WTC11 (cell line): ENCODE results near the gene TMEM255A. TPM values are rescaled to one million over a fixed set of nuclear protein-coding genes. Genes with fewer than 3 reads are reported as not detected.

Experiments used
- ATAC-seq: fragments of 200-7000 bp; cut with Tn5 transposase; 2 replicates; pipeline ENCODE4 v1.10.0; 2021; ENCODE audit warnings: mild to moderate bottlenecking, moderate library complexity
- Bru-seq: library from RNA; stranded (reverse); fragments of 400-500 nt; gene quantifications from one replicate; lab custom pipeline; 2021; lab: Mats Ljungman, UMichigan
- CTCF ChIA-PET: fragments of 300-600 bp; sonication (Branson Sonifier 250); formaldehyde crosslinking; loops from one replicate; lab custom pipeline; 2021; ENCODE audit warnings: antibody characterized with exemption; lab: Charles Lee
- POLR2A ChIA-PET: fragments of 350-600 bp; sonication (Branson Sonifier 250); formaldehyde crosslinking; loops from one replicate; lab custom pipeline; 2021; ENCODE audit warnings: antibody characterized with exemption; lab: Charles Lee
- DNase-seq: peaks from one replicate; pipeline ENCODE4 v3.0.0; 2021; ENCODE audit warnings: low spot score
- H3K27ac Mint-ChIP-seq: 2 replicates; pipeline ENCODE4 v1.8.0; 2021; ENCODE audit warnings: mixed read lengths
- H3K27me3 Mint-ChIP-seq: 2 replicates; pipeline ENCODE4 v1.8.0; 2021; ENCODE audit warnings: low read depth, mild to moderate bottlenecking, moderate library complexity, mixed read lengths
- H3K36me3 Mint-ChIP-seq: 2 replicates; pipeline ENCODE4 v1.8.0; 2021; ENCODE audit warnings: mixed read lengths
- H3K4me1 Mint-ChIP-seq: 2 replicates; pipeline ENCODE4 v1.8.0; 2022; ENCODE audit warnings: mixed read lengths
- H3K4me3 Mint-ChIP-seq: 2 replicates; pipeline ENCODE4 v1.8.0; 2021; ENCODE audit warnings: mild to moderate bottlenecking, moderate library complexity, mixed read lengths
- H3K9me3 Mint-ChIP-seq: 2 replicates; pipeline ENCODE4 v1.8.0; 2021; ENCODE audit warnings: mixed read lengths
- ARID4B ChIP-seq: sonication (generic); formaldehyde crosslinking; IDR thresholded peaks from 2 replicates; pipeline ENCODE4 v1.8.0; 2023; ENCODE audit warnings: missing genetic modification reagents, mild to moderate bottlenecking, borderline replicate concordance
- ATF6 ChIP-seq: sonication (generic); formaldehyde crosslinking; IDR thresholded peaks from 2 replicates; pipeline ENCODE4 v1.8.1; 2023; ENCODE audit warnings: mild to moderate bottlenecking, missing genetic modification reagents
- ELF4 ChIP-seq: sonication (generic); formaldehyde crosslinking; IDR thresholded peaks from 2 replicates; pipeline ENCODE4 v1.8.1; 2022; ENCODE audit warnings: low read depth, mild to moderate bottlenecking, moderate library complexity, missing genetic modification reagents
- EMX1 ChIP-seq: fragments of 250-450 bp; sonication (Bioruptor Pico); IDR thresholded peaks from 2 replicates; pipeline ENCODE4 v1.8.0; 2021; ENCODE audit warnings: mild to moderate bottlenecking
- ETV6 ChIP-seq: sonication (generic); formaldehyde crosslinking; IDR thresholded peaks from 2 replicates; pipeline ENCODE4 v1.8.1; 2022; ENCODE audit warnings: mild to moderate bottlenecking, missing genetic modification reagents
- FOXJ3 ChIP-seq: sonication (generic); formaldehyde crosslinking; IDR thresholded peaks from 2 replicates; pipeline ENCODE4 v1.9.0; 2021; ENCODE audit warnings: missing genetic modification reagents, mild to moderate bottlenecking, borderline replicate concordance
- FOXP4 ChIP-seq: sonication (generic); formaldehyde crosslinking; IDR thresholded peaks from 2 replicates; pipeline ENCODE4 v1.8.0; 2022; ENCODE audit warnings: mild to moderate bottlenecking, missing genetic modification reagents
- GRHL2 ChIP-seq: fragments of 250-450 bp; sonication (Bioruptor Pico); IDR thresholded peaks from 2 replicates; pipeline ENCODE4 v1.8.0; 2022; ENCODE audit warnings: mild to moderate bottlenecking, moderate library complexity; ENCODE audit not compliant: insufficient replicate concordance, severe bottlenecking
- NR3C1 ChIP-seq: sonication (generic); formaldehyde crosslinking; conservative IDR thresholded peaks from 2 replicates; pipeline ENCODE4 v1.8.1; 2023; ENCODE audit warnings: low read depth, mild to moderate bottlenecking, missing genetic modification reagents
- OVOL2 ChIP-seq: fragments of 250-450 bp; sonication (Bioruptor Pico); IDR thresholded peaks from 2 replicates; pipeline ENCODE4 v1.9.0; 2021; ENCODE audit warnings: mild to moderate bottlenecking, borderline replicate concordance
- RELA ChIP-seq: sonication (generic); formaldehyde crosslinking; IDR thresholded peaks from 2 replicates; pipeline ENCODE4 v1.8.1; 2022; ENCODE audit warnings: missing genetic modification reagents, mild to moderate bottlenecking, borderline replicate concordance
- ZMAT4 ChIP-seq: fragments of 250-450 bp; sonication (Bioruptor Pico); IDR thresholded peaks from 2 replicates; pipeline ENCODE4 v1.9.0; 2021; ENCODE audit warnings: mild to moderate bottlenecking
- ZNF138 ChIP-seq: sonication (generic); formaldehyde crosslinking; conservative IDR thresholded peaks from 2 replicates; pipeline ENCODE4 v1.8.1; 2022; ENCODE audit warnings: mild to moderate bottlenecking, moderate library complexity, missing genetic modification reagents
- ZNF232 ChIP-seq: sonication (generic); formaldehyde crosslinking; IDR thresholded peaks from 2 replicates; pipeline ENCODE4 v1.8.0; 2022; ENCODE audit warnings: mild to moderate bottlenecking, missing genetic modification reagents
- long read RNA-seq, 3 experiments: library from RNA in 1 of 3; library from capped mRNA in 1 of 3; library from polyadenylated mRNA in 1 of 3; unstranded in 2 of 3; stranded (forward) in 1 of 3; transcript quantifications; one replicate each; pipeline ENCODE4 v2.0.0, GENCODE V29; 2021
- total RNA-seq: library from RNA; stranded (reverse); gene quantifications from 3 replicates; pipeline ENCODE4 v1.2.3, GENCODE V29; 2021

TMEM255A gene
- total RNA-seq = 0.41 to 0.69 TPM (median 0.61 TPM) in 3 replicates
- percentile 16 among the genes with signal in this experiment for Bru-seq, nascent RNA
- long read RNA-seq, experiment 1 = 0 reads
- long read RNA-seq, experiment 2, partial matches to known transcripts = 0 of 1 reads
- long read RNA-seq, experiment 2, other reads (novel, unspliced or antisense) = 0 of 1 reads
- long read RNA-seq, experiment 3 = 0 reads

GRCh38 chrX:120310861-120311726 is at the start of gene TMEM255A:
TSS of gene TMEM255A (minus strand) at chrX:120311461. CDS start at chrX:120311309, 152 bp downstream.
- CTCF ChIA-PET = interaction anchor here (1.3 to 3.6 kb wide), 6 partner anchors 8 to 289 kb away, joined by 3 to 38 read pairs (median 6); partner anchors contain the start of gene ZBTB33

GRCh38 chrX:120358737-120359456 is 47.6 kb upstream of the TMEM255A start:
- peaks cover 7% of the 10 kb centered on the region for H3K4me1 Mint-ChIP-seq
- no peaks in the 10 kb centered on the region for H3K9me3 Mint-ChIP-seq
- TF ChIP-seq ZMAT4 = no peak
- no peak for TF ChIP-seq GRHL2
- TF ChIP-seq ATF6 (CRISPR knock-in tag) = no peak
- TF ChIP-seq ZNF232 (CRISPR knock-in tag) = no peak
- TF ChIP-seq RELA (CRISPR knock-in tag) = no peak
- TF ChIP-seq ELF4 (CRISPR knock-in tag) = no peak
- no peak for TF ChIP-seq FOXJ3 (CRISPR knock-in tag)
- TF ChIP-seq OVOL2 = no peak
- TF ChIP-seq EMX1 (CRISPR knock-in tag) = no peak
- no peak for TF ChIP-seq NR3C1 (CRISPR knock-in tag)
- no peak for ATAC-seq
- no peak overlapping the region for H3K27ac Mint-ChIP-seq
- peaks cover 3% of the 10 kb centered on the region; the same call in 1 of the 2 replicates for H3K27me3 Mint-ChIP-seq
- H3K36me3 Mint-ChIP-seq = no peaks in the 10 kb centered on the region
- H3K4me3 Mint-ChIP-seq = no peak overlapping the region
- CTCF ChIA-PET = no interaction called here
- POLR2A ChIA-PET = interaction anchor here (0.5 kb wide), 1 partner anchor 122 kb away, joined by 6 read pairs; no protein-coding TSS in a partner anchor
- no peak for DNase-seq

More at GRCh38 chrX:120310861-120311726, at the start of gene TMEM255A:
- peak; percentile 25 for DNase-seq
- no peaks in the 10 kb centered on the region for H3K9me3 Mint-ChIP-seq
- H3K27ac Mint-ChIP-seq = no peak within 1 kb of the TSS
- H3K4me3 Mint-ChIP-seq = peak within 1 kb of the TSS; percentile 74
- TF ChIP-seq ETV6 (CRISPR knock-in tag) (0 out of 2 replicates have a peak, but pooled peaks have one; percentile 29), ZNF138 (no peak), FOXP4 (0 out of 2 replicates have a peak, but pooled peaks have one; percentile 37)
- peaks cover 94% of the 10 kb centered on the region for H3K27me3 Mint-ChIP-seq
- H3K4me1 Mint-ChIP-seq = peaks cover 35% of the 10 kb centered on the region
- no peaks in the 10 kb centered on the region for H3K36me3 Mint-ChIP-seq
- peak; percentile 23 for ATAC-seq
- POLR2A ChIA-PET = interaction anchor here (1.1 kb wide), 1 partner anchor 61 kb away, joined by 3 read pairs; the partner anchor contains the start of gene ZBTB33

- H3K9me3 Mint-ChIP-seq = no peaks in the 10 kb centered on the region
- ChIA-PET POLR2A (no interaction called here), CTCF (no interaction called here)
- peaks cover 3% of the 10 kb centered on the region; the same call in 1 of the 2 replicates for H3K27me3 Mint-ChIP-seq
- TF ChIP-seq ARID4B (CRISPR knock-in tag) = no peak
- no peak for ATAC-seq
- no peak overlapping the region for H3K27ac Mint-ChIP-seq
- H3K4me1 Mint-ChIP-seq = peaks cover 7% of the 10 kb centered on the region
- DNase-seq = no peak
- H3K4me3 Mint-ChIP-seq = no peak overlapping the region
- no peaks in the 10 kb centered on the region for H3K36me3 Mint-ChIP-seq
These were observed 45.9 kb upstream of the TMEM255A start for GRCh38 chrX:120357186-120357585.
